HepG2 (cell line): ENCODE measurements around the gene SPC24. TPM values are rescaled to one million over a fixed set of nuclear protein-coding genes. Genes with fewer than 3 reads are reported as not detected.

ENCODE experiments used
- ARNT ChIP-seq: fragments of 450-650 bp; IDR thresholded peaks from 2 replicates; pipeline ENCODE4 v1.6.1; 2017
- ATRX ChIP-seq: sonication (generic); formaldehyde crosslinking; IDR thresholded peaks from 2 replicates; pipeline ENCODE4 v1.4.0; 2020; ENCODE audit warnings: missing genetic modification reagents, borderline replicate concordance
- CBFB ChIP-seq: sonication (generic); formaldehyde crosslinking; IDR thresholded peaks from 2 replicates; pipeline ENCODE4 v1.4.0; 2020; ENCODE audit warnings: missing genetic modification reagents
- CREB3 ChIP-seq: sonication (generic); formaldehyde crosslinking; IDR thresholded peaks from 2 replicates; pipeline ENCODE4 v1.5.0; 2020; ENCODE audit warnings: missing genetic modification reagents
- FOXK1 ChIP-seq: sonication (generic); formaldehyde crosslinking; IDR thresholded peaks from 2 replicates; pipeline ENCODE4 v1.4.0; 2020; ENCODE audit warnings: low read depth, missing genetic modification reagents, borderline replicate concordance
- GATAD2A ChIP-seq: IDR thresholded peaks from 2 replicates; pipeline ENCODE4 v1.6.1; 2016
- HINFP ChIP-seq: sonication (generic); formaldehyde crosslinking; IDR thresholded peaks from 2 replicates; pipeline ENCODE4 v1.4.0; 2020; ENCODE audit warnings: low read depth, mild to moderate bottlenecking, missing genetic modification reagents
- IKZF1 ChIP-seq: fragments of 450-650 bp; IDR thresholded peaks from 2 replicates; pipeline ENCODE4 v1.7.1; 2016
- MED1 ChIP-seq: sonication (generic); formaldehyde crosslinking; IDR thresholded peaks from 2 replicates; pipeline ENCODE4 v1.4.0; 2020; ENCODE audit warnings: missing genetic modification reagents
- MIXL1 ChIP-seq: IDR thresholded peaks from 2 replicates; pipeline ENCODE4 v1.6.1; 2016
- NFATC3 ChIP-seq: sonication (generic); formaldehyde crosslinking; IDR thresholded peaks from 2 replicates; pipeline ENCODE4 v1.5.1; 2020; ENCODE audit warnings: mild to moderate bottlenecking, missing genetic modification reagents
- NFKBIZ ChIP-seq: IDR thresholded peaks from 2 replicates; pipeline ENCODE4 v1.6.1; 2018; ENCODE audit warnings: missing genetic modification reagents, missing compliant biosample characterization
- NR1H2 ChIP-seq: sonication (generic); formaldehyde crosslinking; IDR thresholded peaks from 2 replicates; pipeline ENCODE4 v1.8.1; 2022; ENCODE audit warnings: low read depth, missing genetic modification reagents, borderline replicate concordance
- NR2C2 ChIP-seq: sonication (generic); formaldehyde crosslinking; IDR thresholded peaks from 2 replicates; pipeline ENCODE4 v1.4.0; 2020; ENCODE audit warnings: missing genetic modification reagents, mild to moderate bottlenecking, moderate library complexity, borderline replicate concordance
- PAXIP1 ChIP-seq: sonication (generic); formaldehyde crosslinking; conservative IDR thresholded peaks from 2 replicates; pipeline ENCODE4 v1.4.0; 2020; ENCODE audit warnings: mild to moderate bottlenecking, missing genetic modification reagents, moderate library complexity
- PHF20 ChIP-seq: sonication (generic); formaldehyde crosslinking; IDR thresholded peaks from 2 replicates; pipeline ENCODE4 v1.5.0; 2020; ENCODE audit warnings: mild to moderate bottlenecking, missing genetic modification reagents
- SNRNP70 ChIP-seq: fragments of 200-400 bp; formaldehyde crosslinking; IDR thresholded peaks from 2 replicates; pipeline ENCODE4 v1.6.1; 2017; ENCODE audit warnings: mild to moderate bottlenecking, low read depth, low read length, moderate library complexity
- THAP11 ChIP-seq: IDR thresholded peaks from 2 replicates; pipeline ENCODE4 v1.6.1; 2016; ENCODE audit warnings: missing biosample characterization, missing genetic modification reagents
- ZFP36L1 ChIP-seq: sonication (generic); formaldehyde crosslinking; IDR thresholded peaks from 2 replicates; pipeline ENCODE4 v1.8.0; 2022; ENCODE audit warnings: mild to moderate bottlenecking, missing genetic modification reagents, moderate library complexity
- ZMYM4 ChIP-seq: sonication (generic); formaldehyde crosslinking; IDR thresholded peaks from 2 replicates; pipeline ENCODE4 v1.8.1; 2023; ENCODE audit warnings: mild to moderate bottlenecking, missing genetic modification reagents
- ZNF234 ChIP-seq: sonication (generic); formaldehyde crosslinking; conservative IDR thresholded peaks from 2 replicates; pipeline ENCODE4 v1.5.1; 2020; ENCODE audit warnings: mild to moderate bottlenecking, missing genetic modification reagents
- ZNF33A ChIP-seq: sonication (generic); formaldehyde crosslinking; IDR thresholded peaks from 2 replicates; pipeline ENCODE4 v1.5.1; 2020; ENCODE audit warnings: missing genetic modification reagents, mild to moderate bottlenecking, moderate library complexity, borderline replicate concordance
- ZNF468 ChIP-seq: sonication (generic); formaldehyde crosslinking; IDR thresholded peaks from 2 replicates; pipeline ENCODE4 v1.8.0; 2022; ENCODE audit warnings: mild to moderate bottlenecking, moderate library complexity, missing genetic modification reagents
- polyA plus RNA-seq, 8 experiments: library from polyadenylated mRNA; depleted of rRNA in 3 of 8; stranded (reverse) in 7 of 8; unstranded in 1 of 8; fragments of >200 nt; fragmentation: Illumina TruSeq in 4 of 8; extraction: Trizol in 4 of 8; gene quantifications; 2 replicates each; pipeline versions ENCODE4 v1.2.1 to v1.2.3, GENCODE V29; 2011 to 2016; ENCODE audit warnings: low read depth in 4 of 8, missing spikeins in 1 of 8, mixed read lengths in 1 of 8; ENCODE audit not compliant: insufficient read depth in 1 of 8
- total RNA-seq, 5 experiments: library from RNA; depleted of rRNA; stranded (reverse); fragments of >200 nt; fragmentation: Illumina TruSeq; extraction: Trizol; gene quantifications; 2 replicates each; pipeline ENCODE4 v1.2.3, GENCODE V29; 2016; ENCODE audit warnings: low read depth in 1 of 5
- TF ChIP-seq, protein P1 (sequence below): sonication (generic); formaldehyde crosslinking; IDR thresholded peaks from 2 replicates; pipeline ENCODE4 v1.5.0; 2020; ENCODE audit warnings: missing genetic modification reagents

The SPC24 gene
- total and polyA plus RNA-seq, 2 of the 13 experiments (the other 11 are each of a cell fraction or from before 2014, with no cell fraction given): 10.0 to 46.2 TPM

DNA sequence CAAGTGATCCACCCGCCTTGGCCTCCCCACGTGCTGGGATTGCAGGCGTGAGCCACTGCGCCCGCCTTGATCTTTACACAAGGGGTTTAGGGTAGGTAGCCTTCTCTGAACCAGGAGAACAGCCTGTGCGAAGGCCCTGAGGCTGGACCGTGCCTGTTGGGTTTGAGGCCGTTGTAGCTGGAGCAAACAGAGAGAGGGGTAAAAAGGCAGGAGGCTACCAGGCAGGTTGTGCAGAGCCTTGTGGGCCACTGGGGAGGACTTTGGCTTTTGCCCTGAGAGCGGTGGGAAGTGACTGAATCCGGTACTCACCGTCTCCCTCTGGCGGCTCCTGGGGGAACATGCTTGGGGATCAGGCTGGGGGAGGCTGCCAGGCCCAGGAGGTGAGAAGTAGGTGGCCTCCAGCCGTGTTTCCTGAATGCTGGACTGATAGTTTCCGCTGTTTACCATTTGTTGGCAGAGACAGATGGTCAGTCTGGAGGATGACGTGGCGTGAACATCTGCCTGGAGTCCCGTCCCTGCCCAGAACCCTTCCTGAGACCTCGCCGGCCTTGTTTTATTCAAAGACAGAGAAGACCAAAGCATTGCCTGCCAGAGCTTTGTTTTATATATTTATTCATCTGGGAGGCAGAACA is 24.6 kb downstream of the SPC24 start (continued):
- TF ChIP-seq PAXIP1 (CRISPR knock-in tag): peak; percentile 80
- TF ChIP-seq, protein P1, sequence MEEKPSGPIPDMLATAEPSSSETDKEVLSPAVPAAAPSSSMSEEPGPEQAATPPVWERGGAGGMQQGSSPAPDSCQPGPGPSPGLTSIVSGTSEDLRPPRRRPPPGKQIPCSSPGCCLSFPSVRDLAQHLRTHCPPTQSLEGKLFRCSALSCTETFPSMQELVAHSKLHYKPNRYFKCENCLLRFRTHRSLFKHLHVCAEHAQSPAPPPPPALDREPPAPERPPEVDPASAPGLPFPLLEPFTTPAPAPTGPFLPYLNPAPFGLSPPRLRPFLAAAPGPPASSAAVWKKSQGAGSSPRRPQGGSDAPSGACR (CRISPR knock-in tag): no peak
- no peak for TF ChIP-seq ZFP36L1
- TF ChIP-seq MIXL1 (CRISPR knock-in tag): peak; percentile 49; the same call in 1 of the 2 replicates
- TF ChIP-seq ZNF234 (CRISPR knock-in tag): no peak
- TF ChIP-seq PHF20 (CRISPR knock-in tag): no peak
- no peak for TF ChIP-seq NFATC3
- TF ChIP-seq THAP11 (CRISPR knock-in tag): 0 out of 2 replicates have a peak, but pooled peaks have one; percentile 22
- TF ChIP-seq FOXK1: peak; percentile 18; the same call in 1 of the 2 replicates
- TF ChIP-seq ZMYM4 (CRISPR knock-in tag): peak; percentile 38; the same call in 1 of the 2 replicates
- peak; percentile 31; the same call in 1 of the 2 replicates for TF ChIP-seq NR2C2 (CRISPR knock-in tag)
- TF ChIP-seq CBFB (CRISPR knock-in tag): 0 out of 2 replicates have a peak, but pooled peaks have one; percentile 18
- 0 out of 2 replicates have a peak, but pooled peaks have one; percentile 33 for TF ChIP-seq NFKBIZ
- TF ChIP-seq GATAD2A (CRISPR knock-in tag): peak; percentile 65
- no peak for TF ChIP-seq ARNT
- no peak for TF ChIP-seq ZNF33A (CRISPR knock-in tag)
- TF ChIP-seq CREB3: no peak
- TF ChIP-seq IKZF1: no peak
- TF ChIP-seq ATRX (CRISPR knock-in tag): no peak
- no peak for TF ChIP-seq NR1H2
- TF ChIP-seq MED1 (CRISPR knock-in tag): peak; percentile 68
- TF ChIP-seq ZNF468: no peak
- TF ChIP-seq HINFP (CRISPR knock-in tag): peak; percentile 69; the same call in 1 of the 2 replicates
- TF ChIP-seq SNRNP70: no peak
